Activated CD4-positive, alpha-beta T cell treated with anti-CD3 and anti-CD28 coated beads for 4 hours (primary cell): ENCODE data around the gene AK5.

Experiments
- DNase-seq, 2 donors: peaks; one replicate each; pipeline ENCODE4 v3.0.0-alpha.2; 2020

Gene AK5, protein sequence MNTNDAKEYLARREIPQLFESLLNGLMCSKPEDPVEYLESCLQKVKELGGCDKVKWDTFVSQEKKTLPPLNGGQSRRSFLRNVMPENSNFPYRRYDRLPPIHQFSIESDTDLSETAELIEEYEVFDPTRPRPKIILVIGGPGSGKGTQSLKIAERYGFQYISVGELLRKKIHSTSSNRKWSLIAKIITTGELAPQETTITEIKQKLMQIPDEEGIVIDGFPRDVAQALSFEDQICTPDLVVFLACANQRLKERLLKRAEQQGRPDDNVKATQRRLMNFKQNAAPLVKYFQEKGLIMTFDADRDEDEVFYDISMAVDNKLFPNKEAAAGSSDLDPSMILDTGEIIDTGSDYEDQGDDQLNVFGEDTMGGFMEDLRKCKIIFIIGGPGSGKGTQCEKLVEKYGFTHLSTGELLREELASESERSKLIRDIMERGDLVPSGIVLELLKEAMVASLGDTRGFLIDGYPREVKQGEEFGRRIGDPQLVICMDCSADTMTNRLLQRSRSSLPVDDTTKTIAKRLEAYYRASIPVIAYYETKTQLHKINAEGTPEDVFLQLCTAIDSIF

DNA sequence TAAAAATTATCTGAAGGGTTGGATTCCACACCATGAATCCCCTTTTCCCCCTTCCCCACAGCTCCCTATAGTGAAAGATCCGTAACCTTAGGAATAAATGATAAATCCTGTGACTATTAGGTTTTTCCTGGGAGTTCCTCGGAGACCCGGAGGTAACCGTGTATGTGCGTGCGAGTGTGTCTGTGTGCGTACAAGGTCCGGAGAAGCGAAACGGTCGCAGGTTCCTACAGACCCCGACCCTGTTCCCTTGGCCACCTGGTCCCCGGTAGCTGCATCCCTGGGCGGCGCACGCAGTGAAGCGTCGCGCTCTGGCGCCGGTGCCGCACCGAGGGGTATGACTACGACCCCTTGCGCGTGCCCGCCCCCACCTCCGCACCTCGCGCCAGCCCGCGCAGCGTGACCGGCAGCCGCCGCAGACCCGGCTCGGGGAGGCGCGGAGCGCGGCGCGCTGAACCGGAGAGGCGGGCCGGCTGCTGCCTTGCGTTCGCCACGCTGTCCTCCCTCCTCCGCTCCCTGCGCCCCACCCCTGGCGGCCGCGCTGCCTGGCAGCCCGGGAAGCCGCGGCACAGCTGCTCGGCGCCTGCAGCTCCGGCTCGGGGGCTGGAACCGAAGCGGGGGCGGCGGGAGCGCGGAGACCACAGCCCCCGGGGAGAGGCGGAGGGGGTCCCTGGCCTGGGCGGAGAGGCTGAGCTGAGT is at the start of gene AK5:
Gene AK5 (plus strand): TSS at position 529 of the 696 bp plus-strand sequence. CDS start 295 bp downstream, outside the sequence.
- peak; percentile 46 to 47 for DNase-seq

DNA sequence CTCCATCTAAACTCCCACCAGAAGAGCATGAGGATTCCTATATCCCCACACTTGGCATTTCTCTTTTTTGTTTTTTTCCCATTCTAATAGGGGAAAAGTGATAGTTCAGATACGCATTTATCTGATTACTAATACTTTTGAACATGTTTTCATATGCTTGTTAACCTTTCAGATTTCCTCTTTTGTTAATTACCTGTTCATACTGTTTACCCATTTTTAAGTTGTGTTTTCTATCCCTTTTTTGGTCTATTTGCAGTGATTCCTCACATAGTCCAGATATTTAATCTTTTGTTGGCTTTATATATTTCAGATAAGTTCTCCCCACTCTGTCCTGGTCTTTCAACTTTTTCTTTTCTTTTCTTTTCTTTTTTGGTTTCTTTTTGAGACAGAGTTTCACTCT is 49.0 kb upstream of the AK5 start:
- DNase-seq, result no peak

DNA sequence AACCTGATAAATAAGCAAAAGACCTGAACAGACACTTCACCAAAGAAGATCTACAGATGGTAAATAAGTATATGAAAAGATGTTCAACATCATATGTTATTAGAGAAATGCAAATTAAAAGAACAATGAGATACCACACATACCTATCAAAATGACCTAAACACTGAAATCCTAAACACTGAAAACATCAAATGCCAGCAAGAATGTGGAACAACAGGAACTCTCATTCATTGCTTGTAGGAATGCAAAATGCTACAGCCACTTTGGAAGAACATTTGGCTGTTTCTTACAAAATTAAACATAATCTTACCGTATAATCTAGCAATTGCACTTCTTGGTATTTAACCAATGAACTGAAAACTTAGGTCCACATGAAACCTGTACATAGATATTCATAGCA is 47.7 kb upstream of the AK5 start:
- no peak for DNase-seq

DNA sequence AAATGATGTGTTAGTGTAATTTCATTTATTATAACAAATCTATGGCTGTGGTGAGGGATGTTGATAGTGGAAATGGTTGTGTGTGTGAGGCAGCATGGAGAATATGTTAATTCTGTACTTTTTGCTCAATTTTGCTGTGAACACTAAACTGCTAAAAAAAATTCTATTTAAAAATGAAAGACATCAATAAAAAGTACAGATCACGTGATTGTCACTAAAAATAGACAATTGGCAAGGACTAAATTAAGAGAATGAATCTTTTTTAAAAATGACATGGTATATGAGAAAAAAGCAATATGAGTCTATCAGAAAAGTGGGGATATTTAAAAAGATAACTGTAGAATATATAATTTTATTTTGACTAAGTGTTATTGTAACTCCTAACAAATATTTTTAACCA is 46.9 kb upstream of the AK5 start:
- no peak for DNase-seq

DNA sequence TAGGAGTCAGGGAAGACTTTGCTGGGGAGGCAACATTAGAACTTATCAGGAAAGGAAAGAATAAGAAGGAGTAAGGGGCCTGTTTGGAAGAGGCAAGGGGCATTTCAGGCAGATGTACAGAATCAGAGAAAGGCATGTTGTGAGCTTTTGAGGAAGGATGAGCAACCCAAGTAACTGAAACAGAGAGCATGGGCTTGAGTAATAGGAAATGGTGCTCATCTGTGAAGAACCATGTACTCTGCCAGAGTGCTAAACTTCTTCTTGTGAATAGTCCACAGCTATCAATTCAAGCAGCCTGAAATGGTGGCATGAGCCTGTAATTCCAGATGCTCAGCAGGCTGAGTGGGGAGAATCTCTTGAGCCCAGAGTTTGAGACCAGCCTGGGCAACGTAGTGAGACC is 43.4 kb upstream of the AK5 start:
- no peak for DNase-seq

DNA sequence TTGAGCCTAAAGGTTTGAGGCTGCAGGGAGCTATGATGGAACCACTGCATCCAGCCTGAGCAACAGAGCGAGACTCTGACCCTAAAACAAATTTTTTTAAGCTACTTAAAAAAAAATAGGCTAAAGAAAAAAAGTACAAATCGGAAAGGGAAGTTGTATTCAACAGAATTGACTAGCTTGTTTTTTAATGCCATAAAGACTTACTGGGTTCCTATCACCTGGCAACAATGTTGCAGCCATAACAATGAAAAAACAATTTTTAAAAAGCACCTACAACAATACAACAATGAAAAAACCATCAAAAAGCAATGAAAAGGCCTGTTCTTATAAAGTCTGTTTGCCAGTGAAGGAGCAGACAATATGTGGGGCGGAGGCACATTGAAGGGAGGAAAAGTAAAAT is 42.5 kb upstream of the AK5 start:
- no peak for DNase-seq

DNA sequence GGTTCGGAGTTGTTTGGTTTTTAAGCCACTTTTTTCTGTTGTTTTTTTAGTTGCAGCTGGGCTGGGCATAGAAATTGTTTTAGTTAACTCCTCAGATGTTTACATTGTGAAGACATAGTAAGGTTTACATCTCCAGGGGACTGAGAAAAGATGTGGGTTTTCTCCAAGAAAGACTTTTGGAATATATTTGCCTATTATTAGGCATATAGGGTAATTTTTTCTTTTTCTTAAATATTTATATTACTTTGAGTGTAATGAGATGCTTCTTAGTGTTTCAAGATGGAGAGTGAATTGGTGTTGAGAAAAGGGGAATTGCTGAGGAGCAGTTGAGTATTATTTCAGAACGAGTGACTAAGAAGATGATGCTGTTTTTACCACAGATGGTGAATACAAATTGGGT is 36.0 kb upstream of the AK5 start:
- no peak for DNase-seq

DNA sequence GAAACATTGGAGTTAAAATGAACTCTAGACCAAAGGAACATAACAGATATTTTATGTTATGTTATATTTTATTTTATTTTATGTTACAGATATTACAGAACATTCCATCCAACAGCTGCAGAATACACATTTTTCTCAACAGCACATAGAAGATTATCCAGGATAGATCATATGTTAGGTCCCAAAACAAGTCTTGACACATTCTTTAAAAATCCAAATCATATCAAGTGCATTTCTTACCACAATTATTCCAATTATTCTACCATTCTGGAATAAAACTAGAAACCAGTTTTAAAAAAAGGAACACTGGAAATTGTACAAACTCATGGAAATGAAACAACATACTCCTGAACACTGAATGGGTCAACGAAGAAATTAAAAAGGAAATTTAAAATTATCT is 31.7 kb upstream of the AK5 start:
- no peak for DNase-seq

DNA sequence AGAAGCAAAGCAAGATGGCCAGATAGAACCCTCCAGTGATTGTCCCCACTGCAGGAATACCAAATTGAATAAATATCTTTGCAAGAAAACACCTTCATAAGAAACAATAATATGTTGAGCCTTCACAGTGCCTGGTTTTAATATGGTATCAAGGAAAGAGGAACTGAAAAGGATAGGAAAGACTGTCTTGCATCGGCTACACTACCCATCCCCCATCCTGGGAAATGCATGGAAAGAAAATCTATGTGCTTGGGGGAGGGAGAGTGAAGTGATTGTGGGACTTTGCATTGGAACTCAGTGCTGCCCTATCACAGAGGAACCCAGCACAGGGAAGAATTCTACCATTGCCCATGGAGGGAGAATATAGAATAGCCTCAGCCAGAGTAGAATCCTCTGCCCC is 28.6 kb upstream of the AK5 start:
- DNase-seq, result no peak

DNA sequence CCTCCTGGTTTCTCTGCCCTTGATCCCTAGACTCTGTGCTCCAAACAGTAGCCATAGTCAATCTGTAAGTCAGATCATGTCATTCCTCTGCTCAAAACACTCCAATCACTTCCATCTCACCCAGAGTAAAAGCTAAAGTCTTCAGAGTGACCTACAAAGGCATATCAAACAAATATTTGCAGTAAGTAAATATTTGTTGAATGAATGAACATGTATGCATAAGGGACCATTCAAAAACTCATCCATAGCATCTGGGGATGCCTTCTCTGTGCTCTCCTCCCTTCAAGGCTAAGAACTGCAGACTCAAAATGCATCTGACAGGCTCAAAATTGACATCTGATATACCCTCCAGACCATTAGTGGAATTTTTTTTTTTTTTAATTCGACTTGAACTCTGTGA is 18.1 kb upstream of the AK5 start:
- DNase-seq, result no peak

DNA sequence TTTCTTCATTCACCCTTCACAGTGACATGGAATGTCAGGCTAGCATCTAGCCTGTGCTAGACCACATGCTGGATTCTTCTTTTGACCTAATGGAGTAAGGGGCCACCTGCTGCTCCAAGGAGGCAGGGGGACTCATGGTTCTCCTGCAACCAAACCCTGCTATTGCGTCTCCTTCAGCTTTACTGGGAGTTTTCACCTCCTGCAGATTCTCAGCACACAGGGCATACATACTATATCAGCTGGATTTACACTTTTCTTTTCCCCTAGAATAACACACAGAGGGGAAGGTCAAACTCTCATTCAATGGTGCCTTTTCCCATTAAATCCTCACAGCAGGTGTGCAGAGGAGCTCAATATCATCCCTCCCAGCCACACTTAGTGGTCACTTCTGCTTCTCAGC is 16.6 kb upstream of the AK5 start:
- DNase-seq, result no peak

DNA sequence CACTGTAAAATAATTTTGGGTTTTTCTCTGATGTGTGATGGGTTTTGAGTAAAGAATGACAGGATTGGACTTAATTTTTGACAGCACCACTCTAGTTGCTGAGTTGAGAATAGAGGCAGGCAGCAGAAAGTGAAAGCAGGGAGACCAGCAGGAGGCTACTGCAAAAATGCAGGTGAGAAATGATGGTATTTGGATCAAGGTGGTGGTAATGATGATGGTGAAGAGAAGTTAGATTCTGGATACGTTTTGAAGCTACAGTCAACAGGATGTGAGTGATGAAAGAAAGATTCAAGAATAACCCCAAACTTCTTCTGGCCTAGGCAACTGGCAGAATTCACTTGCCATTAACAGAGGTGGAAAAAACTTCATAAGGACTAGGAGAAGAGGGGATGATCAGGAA is 14.8 kb upstream of the AK5 start:
- no peak for DNase-seq

DNA sequence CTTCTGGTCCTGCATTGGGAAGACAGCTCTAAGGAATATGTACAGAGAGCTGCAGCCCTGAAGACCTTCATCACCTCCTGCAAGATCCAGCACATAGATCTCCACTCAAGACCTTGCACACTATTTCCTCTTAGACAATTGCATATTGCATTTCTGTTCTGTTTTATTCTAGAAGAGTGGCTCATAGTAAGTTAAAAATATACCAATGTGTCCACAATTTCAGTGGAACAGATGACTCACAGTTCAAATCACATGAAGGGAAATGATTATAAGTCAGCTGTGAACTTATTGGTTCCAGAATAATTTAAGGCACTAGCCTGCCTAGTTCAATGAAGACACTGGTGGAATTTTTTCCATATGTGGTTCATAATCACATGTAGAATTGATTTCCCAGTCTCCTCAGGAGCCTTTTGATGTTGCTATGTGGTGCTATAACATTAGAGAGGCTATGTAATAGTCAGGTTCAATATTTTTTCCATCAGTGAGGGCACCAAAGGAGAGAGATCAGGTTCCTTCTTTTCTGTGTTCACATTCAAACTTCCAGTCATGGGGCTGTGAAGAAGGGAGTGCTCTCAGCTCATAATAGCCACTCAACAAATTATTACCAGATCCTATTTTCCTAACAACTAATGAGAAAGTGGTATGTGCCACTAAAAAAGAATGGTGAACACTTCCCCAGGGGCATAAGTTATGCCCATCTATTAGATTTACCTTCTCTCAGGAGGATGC is 9.8 kb upstream of the AK5 start:
- no peak for DNase-seq

DNA sequence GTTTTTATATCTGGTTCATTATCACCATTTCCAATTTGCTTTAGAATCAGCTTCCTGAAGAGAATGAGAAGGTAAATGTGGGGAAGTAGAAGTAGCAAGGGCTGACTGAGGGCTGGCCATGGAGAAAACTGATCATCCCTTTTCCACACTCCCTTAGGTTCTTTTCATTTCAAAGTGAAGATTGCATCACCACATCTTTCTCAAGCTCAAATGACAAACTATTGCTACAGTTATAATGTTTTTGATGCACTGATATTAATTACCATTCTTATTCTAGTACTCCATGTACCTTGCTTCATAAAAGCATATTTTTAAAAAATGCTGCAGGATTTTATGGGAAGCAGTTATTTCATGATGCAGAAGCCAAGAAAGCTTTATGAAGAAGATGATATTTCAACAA is 7.9 kb upstream of the AK5 start:
- DNase-seq, result no peak

DNA sequence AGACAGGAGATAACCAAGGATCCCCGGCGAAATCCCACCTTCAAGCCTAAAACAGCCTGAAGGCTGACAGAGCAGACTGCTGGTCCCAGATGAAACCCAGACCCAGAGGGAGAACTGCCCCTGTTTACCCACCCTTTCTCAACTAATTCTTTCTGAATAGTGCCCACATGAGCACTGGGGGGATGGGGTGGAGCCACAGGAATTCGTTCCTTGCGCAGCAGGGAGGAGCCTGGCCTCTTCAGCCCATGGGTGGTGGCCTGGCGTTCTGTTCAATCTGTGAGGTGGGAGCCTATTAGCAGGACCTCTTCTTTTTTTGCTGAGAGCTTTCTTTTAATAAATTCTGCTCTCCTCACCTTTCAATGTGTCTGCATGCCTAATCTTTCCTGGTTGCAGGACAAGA is 6.6 kb upstream of the AK5 start:
- no peak for DNase-seq

DNA sequence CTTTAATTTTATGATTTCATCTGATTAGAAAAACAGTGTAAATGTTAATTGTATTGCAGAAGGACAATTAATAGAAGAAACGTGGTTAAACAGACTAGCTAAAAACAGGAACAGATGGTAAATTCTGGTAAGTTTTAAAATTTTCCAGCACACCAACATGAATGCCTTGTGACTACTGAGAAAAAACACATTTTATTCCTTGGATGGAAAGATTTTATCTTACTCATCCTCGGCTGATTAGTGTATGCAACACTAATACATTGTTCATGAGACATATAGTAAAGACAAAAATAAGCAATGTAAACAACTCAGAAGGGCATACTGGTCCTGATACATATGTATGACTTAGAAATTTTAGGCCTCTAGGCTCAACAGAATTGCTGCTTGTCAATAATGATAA is 4.9 kb upstream of the AK5 start:
- no peak for DNase-seq

DNA sequence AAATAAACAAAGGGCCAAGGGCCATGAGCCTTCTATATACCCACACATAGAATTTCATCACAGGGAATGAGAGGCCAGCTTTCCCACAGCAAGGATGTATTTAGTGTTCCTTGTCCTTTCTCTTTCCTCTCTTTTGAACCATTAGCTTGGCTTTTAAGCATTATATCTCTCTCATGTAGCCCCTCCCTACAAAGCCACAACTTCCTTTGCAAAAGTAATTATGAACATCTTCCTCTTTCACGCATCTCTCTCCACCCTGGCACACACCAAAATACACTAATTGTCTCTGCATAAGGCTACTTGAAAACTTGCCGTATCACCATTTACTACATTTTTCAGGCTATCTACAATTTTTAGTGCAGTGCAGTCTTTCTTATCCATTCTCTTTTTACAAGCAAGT is 1.9 kb upstream of the AK5 start:
- DNase-seq, result no peak

DNA sequence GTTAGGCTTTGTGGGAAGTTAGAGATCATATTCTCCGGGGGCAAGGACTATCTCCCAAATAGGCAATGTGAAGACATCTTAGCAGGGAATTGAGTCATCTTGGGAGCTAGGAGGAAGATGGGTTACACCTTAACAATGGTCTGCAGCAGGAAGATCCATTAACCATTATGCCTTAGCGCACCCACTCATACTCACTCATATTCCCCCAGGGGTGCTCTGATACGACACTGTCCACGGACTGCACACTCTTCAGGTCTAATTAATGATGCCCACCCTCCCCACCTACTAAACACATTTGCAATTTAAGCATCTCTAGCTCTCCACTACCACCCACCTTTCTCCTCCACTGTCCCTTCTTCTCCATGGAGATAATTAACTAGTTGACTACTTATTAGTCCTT is 857 bp upstream of the AK5 start:
- DNase-seq, result no peak

DNA sequence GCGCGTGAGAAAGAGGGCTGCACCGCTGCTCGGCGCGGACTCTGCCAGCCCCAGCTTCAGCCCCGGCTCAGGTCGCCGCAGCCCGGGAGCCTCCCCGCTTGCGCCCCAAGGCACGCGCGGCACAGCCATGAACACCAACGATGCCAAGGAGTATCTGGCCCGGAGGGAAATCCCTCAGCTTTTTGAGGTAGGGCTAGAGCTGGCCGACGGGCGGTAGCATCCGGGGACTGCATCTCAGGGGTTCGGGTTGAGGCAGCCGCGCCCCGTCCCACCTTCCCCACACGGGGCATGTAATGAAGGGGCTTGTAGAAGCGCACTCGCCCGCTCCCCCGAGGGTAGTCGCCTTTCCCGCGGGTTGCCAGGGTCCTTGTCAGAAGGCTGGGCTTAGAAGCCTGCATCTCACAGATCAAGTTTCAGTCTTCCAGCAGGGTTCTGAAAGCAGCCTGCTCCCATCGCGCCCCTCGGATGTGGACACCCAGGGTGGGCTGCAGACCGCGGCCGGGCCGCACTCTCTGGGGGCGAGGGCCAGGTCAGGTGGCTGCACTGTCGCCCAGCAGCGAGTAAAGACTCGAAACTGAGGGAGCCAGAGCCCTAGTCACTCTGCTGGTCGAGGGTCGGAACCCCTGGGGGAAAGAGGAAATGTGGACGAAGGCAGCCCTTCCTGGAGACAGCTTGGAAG is 507 bp downstream of the AK5 start:
- peak; percentile 6 to 26 for DNase-seq

DNA sequence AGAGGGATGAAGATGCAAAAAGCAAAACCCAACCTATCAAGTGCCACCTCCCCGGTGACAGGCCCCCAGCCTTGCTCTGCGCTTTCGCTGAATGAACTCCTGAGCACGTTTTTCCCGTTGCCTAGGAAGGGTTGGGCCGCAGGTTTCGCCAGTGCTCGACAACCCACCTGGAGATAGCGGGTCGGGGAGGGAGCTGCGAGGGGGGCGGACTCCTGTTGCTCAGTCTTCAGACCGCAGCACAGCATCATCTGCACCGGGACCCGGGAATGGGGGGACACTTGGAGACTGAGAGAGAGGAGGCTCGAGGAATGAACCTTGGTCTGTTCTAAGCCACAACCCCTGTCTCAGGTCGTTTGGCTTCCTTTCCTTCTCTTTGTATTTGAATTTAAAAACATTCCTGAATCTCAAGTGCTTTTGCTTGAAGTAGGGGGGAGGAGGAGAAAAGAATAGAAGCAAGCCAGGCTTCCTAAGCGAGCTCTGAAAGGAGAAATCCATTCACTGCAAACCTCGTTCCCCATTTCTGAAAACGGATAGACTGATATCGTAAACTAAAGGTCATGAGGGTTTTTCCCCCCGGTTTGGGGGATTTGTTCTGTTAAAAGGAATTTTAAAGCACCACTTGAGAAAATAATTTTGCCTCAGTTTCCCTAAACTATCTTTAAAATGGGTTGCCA is 1.2 kb downstream of the AK5 start:
- peak; percentile 22 to 29 for DNase-seq

DNA sequence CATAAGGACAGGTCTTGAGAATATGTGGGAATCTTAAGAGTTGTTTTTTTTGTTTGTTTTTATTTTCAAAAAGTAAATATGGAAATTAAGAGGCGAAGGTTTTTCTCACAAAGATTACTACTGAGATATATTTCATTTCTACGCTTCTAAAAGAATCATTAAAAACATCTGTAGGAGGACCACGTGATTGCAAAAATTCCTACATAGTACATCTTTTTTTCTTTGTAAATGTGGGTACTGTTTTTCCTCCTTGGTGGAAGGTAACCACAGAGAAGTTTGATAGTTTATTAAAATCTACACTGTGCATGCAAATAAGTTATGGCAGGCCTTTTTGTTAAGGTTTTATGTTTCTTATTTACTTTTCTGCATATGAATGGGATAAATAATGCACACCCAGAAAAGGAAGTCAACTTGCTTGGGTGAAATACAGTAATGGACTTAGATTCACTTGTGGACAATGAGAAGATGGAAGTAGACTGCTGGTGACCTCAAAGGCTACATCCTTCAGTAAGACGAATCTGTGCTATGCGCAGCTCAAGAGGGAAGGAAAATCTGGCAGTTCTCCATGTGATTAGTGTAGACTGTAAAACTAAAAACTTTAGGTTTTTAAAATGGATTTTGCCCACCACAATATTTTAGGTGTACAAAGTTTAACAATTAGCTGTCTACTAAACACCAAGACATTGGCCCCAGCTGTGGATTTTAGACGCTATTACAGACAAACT is 2.0 kb downstream of the AK5 start:
- DNase-seq, result no peak

DNA sequence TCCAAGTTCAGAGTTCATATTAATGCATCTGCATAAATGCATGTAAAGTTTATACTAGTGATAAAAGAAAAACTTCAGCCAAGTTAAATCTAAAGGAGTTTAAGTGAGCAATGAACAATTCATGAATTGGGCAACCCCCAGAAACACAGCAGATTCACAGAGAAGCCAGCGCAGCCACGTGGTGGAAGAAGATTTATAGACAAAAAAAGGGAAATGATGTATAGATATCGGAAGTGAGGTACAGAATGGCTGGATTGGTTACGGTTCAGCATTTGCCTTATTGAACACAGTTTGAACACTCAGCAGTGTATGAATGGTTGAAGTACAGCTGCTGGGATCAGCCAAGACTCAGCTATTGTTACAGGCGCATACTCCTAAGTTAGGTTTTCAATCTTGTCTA is 5.7 kb downstream of the AK5 start:
- DNase-seq, result no peak
